ENCODE measurements around the gene CACNA1H. TPM values are rescaled to one million over a fixed set of nuclear protein-coding genes. Genes with fewer than 3 reads are reported as not detected.
"Not testable (repeated sequence)": the region's sequence is repeated elsewhere in the genome, so short reads cannot be mapped to it uniquely, and the experiment has no call there.

The CACNA1H gene
- total and polyA plus RNA-seq, 2 donors = 0.61 to 2.6 TPM

GRCh38 chr16:1221628-1222552 lies 69.0 kb downstream of the CACNA1H start:
- H3K27ac ChIP-seq (ENCODE audit: low read depth in 1 of 2, low read length in 1 of 2) = no peak overlapping the region
- H3K36me3 ChIP-seq (ENCODE audit: control insufficient read depth in 2 of 2, insufficient read depth in 2 of 2, low read length in 1 of 2) = no peaks in the 10 kb centered on the region
- no peak overlapping the region for H3K4me3 ChIP-seq (ENCODE audit: low read length in 2 of 2)
- WGBS = 90% methylated on average over 40 of the region's 40 CpGs
- no peaks in the 10 kb centered on the region for H3K4me1 ChIP-seq (ENCODE audit: control insufficient read depth in 2 of 2, insufficient read depth in 2 of 2, low read length in 2 of 2)
- no peaks in the 10 kb centered on the region for H3K27me3 ChIP-seq (ENCODE audit: control insufficient read depth in 2 of 2, insufficient read depth in 1 of 2, low read length in 1 of 2)
- DNase-seq (ENCODE audit: low read depth in 6 of 9, low spot score in 9 of 9) = no peak
- H3K9me3 ChIP-seq (ENCODE audit: control insufficient read depth in 2 of 2, insufficient read depth in 1 of 2, low read length in 1 of 2) = no peaks in the 10 kb centered on the region

GRCh38 chr16:1222553-1223354 lies 69.8 kb downstream of the CACNA1H start:
- Histone ChIP-seq H3K4me3 (ENCODE audit: low read length in 2 of 2) (no peak overlapping the region), H3K27me3 (ENCODE audit: control insufficient read depth in 2 of 2, insufficient read depth in 1 of 2, low read length in 1 of 2) (no peaks in the 10 kb centered on the region), H3K4me1 (ENCODE audit: control insufficient read depth in 2 of 2, insufficient read depth in 2 of 2, low read length in 2 of 2) (no peaks in the 10 kb centered on the region), H3K9me3 (ENCODE audit: control insufficient read depth in 2 of 2, insufficient read depth in 1 of 2, low read length in 1 of 2) (no peaks in the 10 kb centered on the region), H3K27ac (ENCODE audit: low read depth in 1 of 2, low read length in 1 of 2) (no peak overlapping the region), H3K36me3 (ENCODE audit: control insufficient read depth in 2 of 2, insufficient read depth in 2 of 2, low read length in 1 of 2) (no peaks in the 10 kb centered on the region)
- 83% methylated on average over 25 of the region's 25 CpGs for WGBS
- no peak for DNase-seq (ENCODE audit: low read depth in 6 of 9, low spot score in 9 of 9)

GRCh38 chr16:1223355-1224214 lies 70.7 kb downstream of the CACNA1H start:
- Histone ChIP-seq H3K4me3 (ENCODE audit: low read length in 2 of 2) (no peak overlapping the region), H3K27ac (ENCODE audit: low read depth in 1 of 2, low read length in 1 of 2) (no peak overlapping the region), H3K36me3 (ENCODE audit: control insufficient read depth in 2 of 2, insufficient read depth in 2 of 2, low read length in 1 of 2) (no peaks in the 10 kb centered on the region), H3K9me3 (ENCODE audit: control insufficient read depth in 2 of 2, insufficient read depth in 1 of 2, low read length in 1 of 2) (no peaks in the 10 kb centered on the region), H3K27me3 (ENCODE audit: control insufficient read depth in 2 of 2, insufficient read depth in 1 of 2, low read length in 1 of 2) (no peaks in the 10 kb centered on the region), H3K4me1 (ENCODE audit: control insufficient read depth in 2 of 2, insufficient read depth in 2 of 2, low read length in 2 of 2) (no peaks in the 10 kb centered on the region)
- 87% methylated on average over 38 of the region's 38 CpGs for WGBS
- DNase-seq (ENCODE audit: low read depth in 6 of 9, low spot score in 9 of 9) = no peak

- no peak for DNase-seq (ENCODE audit: low read depth in 6 of 9, low spot score in 9 of 9)
- Histone ChIP-seq H3K27me3 (ENCODE audit: control insufficient read depth in 2 of 2, insufficient read depth in 1 of 2, low read length in 1 of 2) (no peaks in the 10 kb centered on the region), H3K36me3 (ENCODE audit: control insufficient read depth in 2 of 2, insufficient read depth in 2 of 2, low read length in 1 of 2) (no peaks in the 10 kb centered on the region), H3K27ac (ENCODE audit: low read depth in 1 of 2, low read length in 1 of 2) (no peak overlapping the region), H3K4me1 (ENCODE audit: control insufficient read depth in 2 of 2, insufficient read depth in 2 of 2, low read length in 2 of 2) (no peaks in the 10 kb centered on the region), H3K9me3 (ENCODE audit: control insufficient read depth in 2 of 2, insufficient read depth in 1 of 2, low read length in 1 of 2) (no peaks in the 10 kb centered on the region), H3K4me3 (ENCODE audit: low read length in 2 of 2) (no peak overlapping the region)
- WGBS = 93% methylated on average over 9 of the region's 9 CpGs
Measured at GRCh38 chr16:1224558-1224957, 71.7 kb downstream of the CACNA1H start.

GRCh38 chr16:1225051-1225451 lies 72.1 kb downstream of the CACNA1H start, which contains the start of gene TPSG1:
Gene TPSG1 (minus strand): TSS chr16:1225268. CDS start chr16:1225252, 16 bp downstream.
- Histone ChIP-seq H3K9me3 (ENCODE audit: control insufficient read depth in 2 of 2, insufficient read depth in 1 of 2, low read length in 1 of 2) (no peaks in the 10 kb centered on the region), H3K36me3 (ENCODE audit: control insufficient read depth in 2 of 2, insufficient read depth in 2 of 2, low read length in 1 of 2) (no peaks in the 10 kb centered on the region), H3K4me3 (ENCODE audit: low read length in 2 of 2) (no peak within 1 kb of the TSS), H3K27ac (ENCODE audit: low read depth in 1 of 2, low read length in 1 of 2) (no peak within 1 kb of the TSS), H3K27me3 (ENCODE audit: control insufficient read depth in 2 of 2, insufficient read depth in 1 of 2, low read length in 1 of 2) (no peaks in the 10 kb centered on the region), H3K4me1 (ENCODE audit: control insufficient read depth in 2 of 2, insufficient read depth in 2 of 2, low read length in 2 of 2) (no peaks in the 10 kb centered on the region)
- no peak for DNase-seq (ENCODE audit: low read depth in 6 of 9, low spot score in 9 of 9)
- WGBS = 93% methylated on average over 10 of the region's 10 CpGs

- not testable (repeated sequence) for H3K27me3 ChIP-seq (ENCODE audit: control insufficient read depth in 2 of 2, insufficient read depth in 1 of 2, low read length in 1 of 2); H3K9me3 ChIP-seq (ENCODE audit: control insufficient read depth in 2 of 2, insufficient read depth in 1 of 2, low read length in 1 of 2); H3K27ac ChIP-seq (ENCODE audit: low read depth in 1 of 2, low read length in 1 of 2); H3K4me1 ChIP-seq (ENCODE audit: control insufficient read depth in 2 of 2, insufficient read depth in 2 of 2, low read length in 2 of 2); H3K36me3 ChIP-seq (ENCODE audit: control insufficient read depth in 2 of 2, insufficient read depth in 2 of 2, low read length in 1 of 2); DNase-seq (ENCODE audit: low read depth in 6 of 9, low spot score in 9 of 9); H3K4me3 ChIP-seq (ENCODE audit: low read length in 2 of 2)
- 77% methylated on average over 24 of the region's 24 CpGs for WGBS
Measured at GRCh38 chr16:1225728-1226311, 72.9 kb downstream of the CACNA1H start.

GRCh38 chr16:1226692-1227091 lies 73.8 kb downstream of the CACNA1H start:
- not testable (repeated sequence) for H3K9me3 ChIP-seq (ENCODE audit: control insufficient read depth in 2 of 2, insufficient read depth in 1 of 2, low read length in 1 of 2); H3K4me3 ChIP-seq (ENCODE audit: low read length in 2 of 2); H3K36me3 ChIP-seq (ENCODE audit: control insufficient read depth in 2 of 2, insufficient read depth in 2 of 2, low read length in 1 of 2); H3K4me1 ChIP-seq (ENCODE audit: control insufficient read depth in 2 of 2, insufficient read depth in 2 of 2, low read length in 2 of 2); H3K27me3 ChIP-seq (ENCODE audit: control insufficient read depth in 2 of 2, insufficient read depth in 1 of 2, low read length in 1 of 2); H3K27ac ChIP-seq (ENCODE audit: low read depth in 1 of 2, low read length in 1 of 2); DNase-seq (ENCODE audit: low read depth in 6 of 9, low spot score in 9 of 9)
- WGBS = 70% methylated on average over 13 of the region's 14 CpGs

- not testable (repeated sequence) for H3K4me1 ChIP-seq (ENCODE audit: control insufficient read depth in 2 of 2, insufficient read depth in 2 of 2, low read length in 2 of 2); H3K27me3 ChIP-seq (ENCODE audit: control insufficient read depth in 2 of 2, insufficient read depth in 1 of 2, low read length in 1 of 2); H3K27ac ChIP-seq (ENCODE audit: low read depth in 1 of 2, low read length in 1 of 2); H3K9me3 ChIP-seq (ENCODE audit: control insufficient read depth in 2 of 2, insufficient read depth in 1 of 2, low read length in 1 of 2); DNase-seq (ENCODE audit: low read depth in 6 of 9, low spot score in 9 of 9); H3K36me3 ChIP-seq (ENCODE audit: control insufficient read depth in 2 of 2, insufficient read depth in 2 of 2, low read length in 1 of 2); H3K4me3 ChIP-seq (ENCODE audit: low read length in 2 of 2)
- 82% methylated on average over 7 of the region's 7 CpGs for WGBS
Measured at GRCh38 chr16:1228227-1228626, 75.3 kb downstream of the CACNA1H start.

Data from thymus (tissue), 11 donors.